Activated CD4-positive, alpha-beta T cell treated with anti-CD3 and anti-CD28 coated beads, Interleukin-2, amount 50 U/mL, for 48 hours (primary cell): Measurements from ENCODE around the gene LCLAT1.

ENCODE experiments used
- DNase-seq, 2 experiments: peaks; one replicate each; pipeline ENCODE4 v3.0.0-alpha.2; 2020

LCLAT1 gene

GRCh38 chr2:30649828-30650227 is 202.8 kb downstream of the LCLAT1 start:
- no peak for DNase-seq

- DNase-seq, result no peak
Measured at GRCh38 chr2:30652271-30652915, 205.3 kb downstream of the LCLAT1 start.

- DNase-seq, result no peak
Measured at GRCh38 chr2:30653847-30654246, 206.8 kb downstream of the LCLAT1 start.

- DNase-seq, result no peak
Measured at GRCh38 chr2:30654404-30654803, 207.4 kb downstream of the LCLAT1 start.

- DNase-seq, result no peak
Measured at GRCh38 chr2:30655211-30655610, 208.2 kb downstream of the LCLAT1 start.

GRCh38 chr2:30655660-30656059 is 208.6 kb downstream of the LCLAT1 start:
- DNase-seq, result no peak

GRCh38 chr2:30656079-30656478 is 209.0 kb downstream of the LCLAT1 start:
- no peak for DNase-seq

GRCh38 chr2:30661173-30662107 is 214.4 kb downstream of the LCLAT1 start:
- DNase-seq, result no peak

- DNase-seq, result no peak
Measured at GRCh38 chr2:30662268-30663131, 215.5 kb downstream of the LCLAT1 start.

GRCh38 chr2:30663321-30663720 is 216.3 kb downstream of the LCLAT1 start:
- no peak for DNase-seq

GRCh38 chr2:30663806-30664205 is 216.8 kb downstream of the LCLAT1 start:
- no peak for DNase-seq

GRCh38 chr2:30664761-30665358 is 217.8 kb downstream of the LCLAT1 start:
- peak; percentile 5 to 9 for DNase-seq

- no peak for DNase-seq
Measured at GRCh38 chr2:30665761-30666265, 218.8 kb downstream of the LCLAT1 start.

- no peak for DNase-seq
Measured at GRCh38 chr2:30666266-30666874, 219.3 kb downstream of the LCLAT1 start.

- DNase-seq, result no peak
Measured at GRCh38 chr2:30670453-30670852, 223.4 kb downstream of the LCLAT1 start.

GRCh38 chr2:30673127-30673526 is 226.1 kb downstream of the LCLAT1 start:
- DNase-seq, result no peak

GRCh38 chr2:30675758-30676157 is 228.7 kb downstream of the LCLAT1 start:
- DNase-seq, result no peak

- DNase-seq, result no peak
Measured at GRCh38 chr2:30677231-30677630, 230.2 kb downstream of the LCLAT1 start.

GRCh38 chr2:30677861-30678385 is 230.9 kb downstream of the LCLAT1 start:
- DNase-seq, result no peak

GRCh38 chr2:30678410-30679137 is 231.5 kb downstream of the LCLAT1 start:
- DNase-seq, result no peak
